ENCODE results near the gene ZNF331.

The ZNF331 gene

DNA sequence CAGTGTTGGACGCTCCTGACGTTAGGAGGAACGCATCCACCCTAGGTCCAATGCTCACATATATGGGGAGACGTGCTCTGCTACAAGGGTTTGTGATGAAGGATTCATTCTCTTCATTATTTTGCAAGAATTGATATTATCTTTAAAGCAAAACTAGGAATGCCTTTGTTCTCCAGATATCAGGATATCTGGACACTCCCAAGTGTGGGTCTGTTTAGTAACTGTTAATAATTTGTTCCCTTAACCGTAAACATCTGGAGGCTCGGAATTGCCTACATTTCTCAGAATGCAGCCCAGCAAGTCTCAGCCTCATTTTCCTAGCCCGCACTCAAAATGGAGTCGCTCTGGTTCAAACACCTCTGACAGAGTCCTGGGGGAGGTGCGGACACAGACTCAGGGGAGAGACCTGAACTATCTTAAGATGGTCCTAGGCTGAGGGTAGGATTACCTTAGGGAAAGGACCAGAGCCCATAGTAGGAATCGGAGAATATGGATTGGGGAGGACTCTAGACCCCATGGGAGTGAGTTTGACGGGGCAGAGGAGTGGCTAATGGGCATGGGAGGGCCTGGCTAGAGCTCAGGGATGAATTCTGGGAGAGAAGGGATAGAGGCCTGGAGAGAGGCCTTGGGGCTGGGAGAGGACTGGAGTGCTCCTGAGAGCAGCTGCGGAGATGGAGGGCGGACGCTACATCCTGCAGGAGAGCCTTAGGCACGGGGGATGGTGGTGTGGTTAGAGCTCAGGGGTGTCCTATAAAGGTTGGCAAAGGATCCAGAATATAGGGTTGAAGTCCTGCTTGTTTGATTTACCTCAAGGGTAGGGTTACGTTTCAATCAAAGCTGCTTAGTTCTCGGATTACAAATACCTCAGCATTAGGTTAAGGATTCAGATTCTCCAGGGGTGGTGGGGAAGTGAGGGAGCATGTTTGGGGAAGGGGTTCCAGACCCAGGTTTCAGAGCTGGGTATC is 43.2 kb downstream of the ZNF331 start:
- TF ChIP-seq, protein P1, sequence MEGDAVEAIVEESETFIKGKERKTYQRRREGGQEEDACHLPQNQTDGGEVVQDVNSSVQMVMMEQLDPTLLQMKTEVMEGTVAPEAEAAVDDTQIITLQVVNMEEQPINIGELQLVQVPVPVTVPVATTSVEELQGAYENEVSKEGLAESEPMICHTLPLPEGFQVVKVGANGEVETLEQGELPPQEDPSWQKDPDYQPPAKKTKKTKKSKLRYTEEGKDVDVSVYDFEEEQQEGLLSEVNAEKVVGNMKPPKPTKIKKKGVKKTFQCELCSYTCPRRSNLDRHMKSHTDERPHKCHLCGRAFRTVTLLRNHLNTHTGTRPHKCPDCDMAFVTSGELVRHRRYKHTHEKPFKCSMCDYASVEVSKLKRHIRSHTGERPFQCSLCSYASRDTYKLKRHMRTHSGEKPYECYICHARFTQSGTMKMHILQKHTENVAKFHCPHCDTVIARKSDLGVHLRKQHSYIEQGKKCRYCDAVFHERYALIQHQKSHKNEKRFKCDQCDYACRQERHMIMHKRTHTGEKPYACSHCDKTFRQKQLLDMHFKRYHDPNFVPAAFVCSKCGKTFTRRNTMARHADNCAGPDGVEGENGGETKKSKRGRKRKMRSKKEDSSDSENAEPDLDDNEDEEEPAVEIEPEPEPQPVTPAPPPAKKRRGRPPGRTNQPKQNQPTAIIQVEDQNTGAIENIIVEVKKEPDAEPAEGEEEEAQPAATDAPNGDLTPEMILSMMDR (IDR thresholded peaks at IDR 0.05) = no peak
- no peak for TF ChIP-seq ZFX (IDR thresholded peaks at IDR 0.05; ENCODE audit: borderline replicate concordance)
- no peak overlapping the region for H3K27ac ChIP-seq

DNA sequence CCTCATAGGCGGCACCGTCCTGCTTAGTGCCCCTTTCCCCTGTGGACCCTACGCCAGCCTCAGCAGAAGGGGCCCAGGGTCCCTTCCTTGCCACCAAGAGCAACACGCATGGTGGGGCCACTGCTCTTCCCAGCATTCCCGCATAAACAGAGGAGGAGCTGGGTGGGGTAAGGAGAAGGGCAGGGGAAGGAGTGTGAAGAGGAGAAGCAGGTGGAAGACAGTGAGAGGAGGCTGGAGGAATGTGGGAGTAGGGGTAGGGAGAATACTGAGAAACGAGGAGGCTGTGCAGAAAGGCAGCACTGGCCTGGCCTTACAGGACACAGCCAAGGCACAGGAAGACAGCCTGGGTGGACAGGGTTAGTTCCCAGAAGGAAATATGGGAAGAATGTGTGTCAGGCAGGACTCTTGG is 43.9 kb downstream of the ZNF331 start:
- TF ChIP-seq, protein P1 (IDR thresholded peaks at IDR 0.05) = no peak
- no peak for TF ChIP-seq ZFX (IDR thresholded peaks at IDR 0.05; ENCODE audit: borderline replicate concordance)

DNA sequence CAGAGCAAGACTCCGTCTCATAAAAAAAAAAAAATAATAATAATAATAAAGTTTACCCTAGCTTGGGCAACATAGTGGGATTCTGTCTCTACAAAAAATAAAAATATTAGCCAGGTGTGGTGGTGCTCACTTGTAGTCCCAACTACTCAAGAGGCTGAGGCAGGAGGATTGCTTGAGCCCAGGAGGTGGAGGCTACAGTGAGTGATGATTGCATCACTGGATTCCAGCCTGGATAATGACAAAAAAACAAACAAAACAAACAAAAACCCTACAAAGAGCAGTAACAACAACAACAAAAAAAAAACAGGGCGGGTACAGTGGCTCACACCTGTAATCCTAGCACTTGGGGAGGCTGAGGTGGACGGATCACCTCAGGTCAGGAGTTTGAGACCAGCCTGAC is 45.2 kb downstream of the ZNF331 start:
- H3K27ac ChIP-seq = no peak overlapping the region
- TF ChIP-seq, protein P1 (IDR thresholded peaks at IDR 0.05) = no peak
- no peak for TF ChIP-seq ZFX (IDR thresholded peaks at IDR 0.05; ENCODE audit: borderline replicate concordance)

More for the DNA sequence above, 43.9 kb downstream of the ZNF331 start:
- no peak overlapping the region for H3K27ac ChIP-seq

DNA sequence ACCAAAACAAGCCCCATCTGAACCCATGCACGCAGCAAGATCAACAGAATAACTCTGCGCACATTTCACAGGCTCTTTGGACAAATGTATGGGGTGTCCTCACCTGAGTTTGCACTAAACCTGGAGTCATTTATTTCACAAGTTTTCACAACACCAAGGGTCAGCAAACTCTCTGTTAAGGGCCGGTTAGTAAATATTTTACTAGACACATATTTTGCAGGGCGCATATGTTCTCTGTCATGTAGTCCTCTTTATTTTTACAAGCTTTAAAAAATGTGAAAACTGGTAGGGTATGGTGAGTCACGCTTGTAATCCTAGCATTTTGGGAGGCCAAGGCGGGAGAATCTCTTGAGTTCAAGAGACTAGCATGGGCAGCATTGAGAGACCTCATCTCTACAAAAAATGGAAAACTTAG is 48.3 kb downstream of the ZNF331 start:
- TF ChIP-seq ZFX (IDR thresholded peaks at IDR 0.05; ENCODE audit: borderline replicate concordance) = no peak
- TF ChIP-seq, protein P1 (IDR thresholded peaks at IDR 0.05) = no peak
- no peak overlapping the region for H3K27ac ChIP-seq

DNA sequence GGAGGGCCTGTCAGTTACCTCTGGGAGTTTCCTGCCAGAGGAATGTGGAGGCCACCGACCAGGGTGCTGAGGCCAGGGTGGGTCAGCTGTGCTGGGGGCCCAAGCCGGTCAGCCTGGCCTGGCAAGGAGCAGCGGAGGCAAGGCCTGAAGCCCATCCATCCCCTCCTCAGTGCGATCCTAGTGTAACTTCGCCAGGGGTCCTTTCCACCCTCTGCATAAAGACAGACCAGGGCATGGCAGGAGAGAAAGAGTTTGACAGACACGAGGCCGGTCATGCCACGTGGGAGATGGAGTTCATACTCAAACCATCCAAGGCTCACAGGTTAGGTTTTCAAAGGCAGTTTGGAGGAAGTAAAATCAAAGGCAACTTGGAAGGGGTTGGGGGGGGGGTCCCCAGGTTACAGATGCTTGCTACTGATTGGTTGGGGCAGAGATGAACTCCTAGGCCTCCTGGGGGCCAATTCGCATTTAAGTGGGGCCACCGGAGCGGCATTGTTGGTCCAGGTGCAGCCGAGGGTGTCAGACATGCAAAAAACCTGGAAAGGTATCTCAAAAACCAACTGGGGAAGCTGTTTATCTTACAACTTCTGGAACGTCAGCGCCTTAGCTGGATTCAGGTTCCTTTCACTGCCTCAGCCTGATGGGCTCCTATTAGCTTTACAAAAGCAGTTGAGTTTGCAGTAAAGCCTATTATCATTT is 57.0 kb downstream of the ZNF331 start:
- no peak for TF ChIP-seq ZFX (IDR thresholded peaks at IDR 0.05; ENCODE audit: borderline replicate concordance)
- TF ChIP-seq, protein P1 (IDR thresholded peaks at IDR 0.05) = no peak
- no peak overlapping the region for H3K27ac ChIP-seq

DNA sequence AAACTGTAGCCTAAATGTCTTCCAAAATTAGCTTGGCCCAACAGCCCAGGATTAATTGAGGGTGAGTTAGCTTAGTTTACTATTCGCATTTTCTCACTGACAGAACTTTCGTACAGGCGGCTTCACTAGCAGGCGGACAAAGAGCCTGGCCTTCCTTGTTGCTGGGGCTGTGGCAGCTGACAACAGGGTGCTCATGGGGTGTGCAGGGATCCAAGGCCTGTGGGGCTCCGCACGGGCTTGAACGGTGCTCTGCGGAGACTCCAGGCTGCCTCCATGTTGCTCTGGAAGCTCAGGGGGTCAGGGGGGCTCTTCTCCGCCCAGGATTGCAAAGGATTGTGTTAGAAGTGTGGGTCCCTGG is 57.5 kb downstream of the ZNF331 start:
- H3K27ac ChIP-seq = no peak overlapping the region
- TF ChIP-seq, protein P1 (IDR thresholded peaks at IDR 0.05) = no peak
- no peak for TF ChIP-seq ZFX (IDR thresholded peaks at IDR 0.05; ENCODE audit: borderline replicate concordance)

DNA sequence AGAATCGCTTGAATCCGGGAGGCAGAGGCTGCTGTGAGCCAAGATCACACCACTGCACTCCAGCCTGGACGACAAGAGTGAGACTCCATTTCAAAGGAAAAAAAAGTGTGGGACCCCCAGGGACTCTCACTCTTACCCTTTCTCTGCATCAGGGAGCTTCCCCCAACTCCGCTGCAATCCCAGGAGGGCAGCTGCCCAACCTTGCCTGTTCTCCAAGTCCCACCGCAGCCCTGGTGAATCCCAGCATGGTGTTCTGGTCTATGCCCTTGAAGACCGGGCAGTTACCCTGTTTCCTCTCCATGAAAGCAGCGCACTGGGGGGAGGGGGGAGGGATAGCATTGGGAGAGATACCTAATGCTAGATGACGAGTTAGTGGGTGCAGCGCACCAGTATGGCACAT is 58.1 kb downstream of the ZNF331 start:
- TF ChIP-seq, protein P1 (IDR thresholded peaks at IDR 0.05) = no peak
- no peak for TF ChIP-seq ZFX (IDR thresholded peaks at IDR 0.05; ENCODE audit: borderline replicate concordance)
- no peak overlapping the region for H3K27ac ChIP-seq

Measured in 22Rv1 (cell line).